Epithelial cell of esophagus (primary cell): ENCODE data around the gene CHCHD3.

Source experiments
- DNase-seq: peaks from one replicate; pipeline ENCODE4 v3.0.0; 2010; ENCODE audit warnings: low read depth
- H3K4me3 ChIP-seq: 2 replicates; pipeline ENCODE4 v1.5.1; 2011; ENCODE audit warnings: mild to moderate bottlenecking, low read length, control low read depth
- TF ChIP-seq, protein P1 (sequence below): IDR thresholded peaks from 2 replicates; pipeline ENCODE4 v1.5.1; 2011; ENCODE audit warnings: low read depth, mild to moderate bottlenecking, low read length, control low read depth, inconsistent platforms; ENCODE audit not compliant: insufficient read depth; ENCODE audit errors: missing control alignments

CHCHD3 gene

DNA sequence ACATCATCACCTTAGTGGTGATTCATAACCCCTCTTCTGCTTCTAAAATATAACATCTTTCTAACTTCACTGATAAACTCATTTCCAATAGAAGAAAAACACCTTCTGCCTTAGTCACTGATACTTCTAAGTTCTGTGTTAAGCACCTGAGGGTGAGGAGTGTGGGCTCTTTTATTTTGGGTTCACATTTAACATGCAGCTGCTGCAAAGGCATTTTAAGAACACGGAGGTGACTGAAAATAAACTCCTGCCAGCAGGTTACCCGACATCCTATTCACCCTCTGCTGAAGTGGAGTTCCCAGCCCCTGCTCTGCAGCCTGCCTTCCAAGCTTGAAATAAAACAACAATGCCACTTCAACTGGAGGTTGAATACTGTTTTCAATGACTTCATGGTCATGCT lies 302.7 kb downstream of the CHCHD3 start:
- H3K4me3 ChIP-seq, result no peak overlapping the region
- TF ChIP-seq, protein P1, sequence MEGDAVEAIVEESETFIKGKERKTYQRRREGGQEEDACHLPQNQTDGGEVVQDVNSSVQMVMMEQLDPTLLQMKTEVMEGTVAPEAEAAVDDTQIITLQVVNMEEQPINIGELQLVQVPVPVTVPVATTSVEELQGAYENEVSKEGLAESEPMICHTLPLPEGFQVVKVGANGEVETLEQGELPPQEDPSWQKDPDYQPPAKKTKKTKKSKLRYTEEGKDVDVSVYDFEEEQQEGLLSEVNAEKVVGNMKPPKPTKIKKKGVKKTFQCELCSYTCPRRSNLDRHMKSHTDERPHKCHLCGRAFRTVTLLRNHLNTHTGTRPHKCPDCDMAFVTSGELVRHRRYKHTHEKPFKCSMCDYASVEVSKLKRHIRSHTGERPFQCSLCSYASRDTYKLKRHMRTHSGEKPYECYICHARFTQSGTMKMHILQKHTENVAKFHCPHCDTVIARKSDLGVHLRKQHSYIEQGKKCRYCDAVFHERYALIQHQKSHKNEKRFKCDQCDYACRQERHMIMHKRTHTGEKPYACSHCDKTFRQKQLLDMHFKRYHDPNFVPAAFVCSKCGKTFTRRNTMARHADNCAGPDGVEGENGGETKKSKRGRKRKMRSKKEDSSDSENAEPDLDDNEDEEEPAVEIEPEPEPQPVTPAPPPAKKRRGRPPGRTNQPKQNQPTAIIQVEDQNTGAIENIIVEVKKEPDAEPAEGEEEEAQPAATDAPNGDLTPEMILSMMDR, result no peak
- no peak for DNase-seq

DNA sequence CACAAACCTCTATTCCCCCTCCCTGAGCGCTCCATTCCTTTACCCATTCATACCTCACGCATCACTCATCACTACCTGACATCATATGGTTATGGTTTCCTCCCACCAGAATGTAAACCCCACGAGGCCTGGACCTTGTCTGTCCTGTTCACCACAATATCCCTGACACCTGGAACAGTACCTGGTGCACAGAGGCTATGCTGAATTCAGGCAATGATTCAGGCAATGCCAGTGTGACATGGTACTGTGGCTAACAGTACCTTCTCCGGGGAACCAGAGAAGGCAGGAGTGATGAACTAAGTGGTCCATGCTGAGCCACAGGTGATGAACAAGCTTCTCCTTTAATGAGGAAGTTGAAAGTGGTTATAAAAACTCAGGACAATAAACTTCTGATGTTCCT lies 303.1 kb downstream of the CHCHD3 start:
- H3K4me3 ChIP-seq, result no peak overlapping the region
- TF ChIP-seq, protein P1, result no peak
- DNase-seq, result peak; percentile 8

DNA sequence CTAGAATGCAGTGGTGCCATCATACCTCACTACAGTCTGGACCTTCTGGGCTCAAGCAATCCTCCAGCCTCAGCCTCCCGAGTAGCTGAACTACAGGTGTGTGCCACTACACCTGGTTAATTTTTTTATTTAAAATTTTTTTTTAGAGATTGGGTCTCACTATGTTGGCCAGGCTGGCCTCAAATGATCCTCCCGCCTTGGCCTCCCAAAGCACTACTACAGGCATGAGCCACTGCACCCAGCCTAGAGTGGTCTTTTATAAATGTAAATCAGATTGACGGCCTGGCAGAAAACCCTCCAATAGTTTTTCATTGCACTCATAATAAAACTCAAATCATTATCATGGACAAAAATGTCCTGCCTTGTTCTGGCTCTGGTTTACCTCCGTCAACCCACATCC lies 303.9 kb downstream of the CHCHD3 start:
- no peak for DNase-seq
- TF ChIP-seq, protein P1, result no peak
- no peak overlapping the region for H3K4me3 ChIP-seq

DNA sequence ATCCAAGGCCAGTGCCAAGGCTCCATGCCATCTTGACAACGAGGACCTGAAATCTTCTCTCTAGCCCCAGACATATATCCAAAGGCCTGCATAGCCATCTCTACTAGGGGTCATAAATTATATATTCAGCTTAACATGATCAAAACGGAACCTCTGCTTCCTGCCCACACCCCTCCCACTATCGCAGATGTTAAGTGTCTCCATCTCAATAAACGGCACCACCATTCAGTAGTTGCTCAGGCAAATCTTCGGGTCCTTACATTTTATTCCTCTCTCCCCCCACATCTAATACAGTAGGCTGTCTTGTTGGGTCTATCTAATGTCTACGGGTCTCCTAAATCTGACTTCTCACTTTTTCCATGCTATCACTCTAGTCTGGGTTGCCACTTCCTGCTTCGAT lies 304.5 kb downstream of the CHCHD3 start:
- no peak overlapping the region for H3K4me3 ChIP-seq
- TF ChIP-seq, protein P1, result no peak
- no peak for DNase-seq

DNA sequence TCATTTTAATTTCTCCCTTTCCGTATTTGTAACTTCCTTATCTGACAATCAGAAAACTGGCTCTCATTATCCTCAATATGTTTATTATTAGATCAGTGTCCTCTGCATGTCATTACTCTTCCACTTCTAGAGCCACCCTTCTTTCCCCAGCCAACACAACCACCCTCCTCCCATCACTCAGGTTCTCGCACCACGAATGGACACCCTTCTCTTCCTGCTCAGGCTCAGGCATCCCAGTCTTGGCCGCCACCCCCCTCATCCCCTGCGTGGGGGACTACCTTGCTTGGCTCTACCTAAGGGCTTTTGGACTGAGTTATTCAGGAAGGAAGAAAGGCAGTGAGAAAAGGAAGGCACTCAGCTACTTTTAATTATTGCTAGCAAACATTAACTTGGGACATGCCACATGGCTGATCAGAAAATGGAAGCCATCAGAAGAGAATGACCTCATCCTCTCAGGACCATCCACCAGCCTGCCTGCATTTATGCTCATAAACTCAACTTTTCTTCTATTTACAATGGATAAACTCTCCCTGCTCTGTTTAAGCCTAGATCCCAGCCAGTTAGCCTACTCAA lies 305.8 kb downstream of the CHCHD3 start:
- DNase-seq, result no peak
- no peak overlapping the region for H3K4me3 ChIP-seq
- TF ChIP-seq, protein P1, result no peak

DNA sequence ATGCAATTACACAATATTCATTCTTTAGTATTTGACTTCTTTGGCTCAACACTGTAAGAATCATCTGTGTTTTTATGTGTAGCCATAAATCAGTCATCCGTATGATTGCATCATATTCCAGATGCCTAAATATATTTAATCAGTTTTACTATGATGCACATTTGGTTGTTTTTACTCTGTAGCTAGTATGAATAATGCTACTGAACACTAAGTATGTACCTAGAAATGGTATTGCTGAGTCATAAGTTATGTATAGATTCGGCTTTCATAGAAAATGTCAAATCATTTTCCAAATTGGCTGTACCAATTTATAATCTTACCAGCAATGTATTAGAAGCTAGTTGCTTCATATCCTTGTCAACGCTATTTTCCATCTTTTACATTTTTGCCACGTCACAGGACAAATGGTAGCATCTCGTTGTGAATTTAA lies 308.3 kb downstream of the CHCHD3 start:
- H3K4me3 ChIP-seq, result no peak overlapping the region
- peak; percentile 48 for DNase-seq
- TF ChIP-seq, protein P1, result no peak

DNA sequence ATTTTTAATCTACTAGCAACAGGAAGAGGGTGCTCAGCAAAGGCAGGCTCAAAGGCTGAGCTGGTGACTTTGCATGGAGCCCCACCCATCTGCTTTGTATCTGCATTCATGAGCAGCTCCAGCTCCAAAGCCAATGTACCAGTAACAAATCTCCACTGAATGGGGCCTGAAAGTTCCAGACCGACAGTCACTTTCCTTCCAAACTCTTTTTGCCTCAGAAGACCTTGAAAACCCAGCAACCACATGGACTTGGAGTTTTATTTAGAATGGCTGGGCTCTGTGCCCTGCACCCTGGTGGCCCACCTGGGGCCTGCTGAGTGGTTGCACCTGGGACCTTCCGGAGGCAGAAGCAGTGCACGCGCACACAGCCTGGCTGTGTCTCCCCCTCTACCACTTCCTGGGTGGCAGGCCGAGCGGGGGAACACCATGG lies 310.6 kb downstream of the CHCHD3 start:
- H3K4me3 ChIP-seq, result no peak overlapping the region
- TF ChIP-seq, protein P1, result no peak
- DNase-seq, result peak; percentile 5
